K562 (cell line): ENCODE results near the gene NOMO2. TPM values are rescaled to one million over a fixed set of nuclear protein-coding genes. Genes with fewer than 3 reads are reported as not detected.
"Not testable (repeated sequence)": the region's sequence is repeated elsewhere in the genome, so short reads cannot be mapped to it uniquely, and the experiment has no call there.

Source experiments
- ATAC-seq: fragments of 200-7000 bp; cut with Tn5 transposase; 3 replicates; pipeline ENCODE4 v1.9.1; 2020; ENCODE audit warnings: moderate library complexity
- BruUV-seq: library from RNA; stranded (reverse); fragments of 400-500 nt; replicated peaks from 2 replicates; lab custom pipeline; 2021; lab: Mats Ljungman, UMichigan
- CTCF ChIA-PET: fragments of 300-600 bp; formaldehyde crosslinking; extraction: SDS; loops from one replicate; lab custom pipeline; 2021; ENCODE audit warnings: low intra/inter-chr PET ratio; lab: Yijun Ruan, JAX
- POLR2A ChIA-PET: fragments of 300-600, 350-650 bp; sonication (Branson Sonifier 250); formaldehyde crosslinking; extraction: SDS; loops from one replicate; lab custom pipeline; 2021; ENCODE audit warnings: antibody characterized with exemption, inconsistent platforms; lab: Yijun Ruan, JAX
- DNase-seq, 4 experiments: peaks; one replicate each; pipeline versions ENCODE4 v3.0.0 to v3.0.0-alpha.2; 2011 to 2018; ENCODE audit warnings: low spot score in 3 of 4, mixed read lengths in 3 of 4; ENCODE audit errors: extremely low read depth in 1 of 4
- FAIRE-seq: peaks from 2 replicates; lab custom pipeline; 2011; peaks lifted over from hg19 to GRCh38; lab: Jason Lieb, UNC
- H2AFZ ChIP-seq: 2 replicates; pipeline ENCODE4 v1.6.0; 2011; ENCODE audit warnings: low read depth, low read length, control low read depth, inconsistent platforms
- H3K27ac ChIP-seq: fragments of 200-600 bp; 3 replicates; pipeline ENCODE4 v1.8.0; 2011; ENCODE audit warnings: low read depth, mild to moderate bottlenecking, control low read depth, inconsistent platforms, low read length, moderate library complexity, mixed read lengths; ENCODE audit errors: extremely low read depth
- H3K27me3 ChIP-seq, 2 experiments: fragments of 300-600 bp in 1 of 2; 2 replicates in 1 of 2; 3 replicates in 1 of 2; pipeline versions ENCODE4 v1.6.0 to v1.8.0; 2011; ENCODE audit warnings: inconsistent platforms in 2 of 2, low read length in 2 of 2, mild to moderate bottlenecking in 1 of 2, mixed read lengths in 1 of 2, moderate library complexity in 1 of 2; ENCODE audit not compliant: control insufficient read depth in 2 of 2, insufficient read depth in 2 of 2
- H3K36me3 ChIP-seq: fragments of 300-600 bp; 3 replicates; pipeline ENCODE4 v1.8.0; 2011; ENCODE audit warnings: mild to moderate bottlenecking, low read length, inconsistent platforms; ENCODE audit not compliant: control insufficient read depth, insufficient read depth
- H3K4me1 ChIP-seq, 2 experiments: fragments of 200-600 bp in 1 of 2; replicated peaks in 1 of 2; 2 replicates in 1 of 2; 3 replicates in 1 of 2; pipeline versions ENCODE4 v1.5.1 to v1.8.0; 2011; ENCODE audit warnings: inconsistent platforms in 2 of 2, low read length in 2 of 2, mild to moderate bottlenecking in 1 of 2, mixed read lengths in 1 of 2, moderate library complexity in 1 of 2; ENCODE audit not compliant: control insufficient read depth in 2 of 2, insufficient read depth in 2 of 2
- H3K4me2 ChIP-seq: 2 replicates; pipeline ENCODE4 v1.6.1; 2011; ENCODE audit warnings: low read length, control low read depth, inconsistent platforms, mixed read lengths; ENCODE audit not compliant: insufficient read depth
- H3K4me3 ChIP-seq: fragments of 200-600 bp; sonication (generic), shearing (Covaris generic); 2 replicates; pipeline ENCODE4 v1.5.1; 2016; ENCODE audit warnings: control low read depth, inconsistent platforms
- H3K79me2 ChIP-seq: fragments of 200-600 bp; 3 replicates; pipeline ENCODE4 v1.8.0; 2011; ENCODE audit warnings: low read length, inconsistent platforms; ENCODE audit not compliant: control insufficient read depth, insufficient read depth
- H3K9ac ChIP-seq, 2 experiments: 2 replicates each; pipeline versions ENCODE4 v1.6.0 to v1.6.1; 2011; ENCODE audit warnings: low read depth in 2 of 2, low read length in 2 of 2, control low read depth in 1 of 2, inconsistent platforms in 1 of 2, mild to moderate bottlenecking in 1 of 2, mixed read lengths in 1 of 2; ENCODE audit not compliant: insufficient read depth in 1 of 2
- H3K9me1 ChIP-seq: one replicate; pipeline ENCODE4 v1.6.0; 2011; ENCODE audit warnings: inconsistent platforms, mild to moderate bottlenecking, low read length, moderate library complexity; ENCODE audit not compliant: control insufficient read depth, insufficient read depth
- H3K9me3 ChIP-seq: replicated peaks from 2 replicates; pipeline ENCODE4 v1.5.1; 2011; ENCODE audit warnings: low read depth, low read length, inconsistent platforms; ENCODE audit not compliant: control insufficient read depth, insufficient read depth
- H4K20me1 ChIP-seq: replicated peaks from 2 replicates; pipeline ENCODE4 v1.6.1; 2011; ENCODE audit warnings: low read length, inconsistent platforms, mixed read lengths; ENCODE audit not compliant: control insufficient read depth, insufficient read depth
- ZBTB40 ChIP-seq, 2 experiments: fragments of 450-650 bp in 1 of 2; sonication (generic) in 1 of 2; formaldehyde crosslinking in 1 of 2; IDR thresholded peaks; 2 replicates each; pipeline versions ENCODE4 v1.7.1 to v1.9.0; 2016 to 2022; ENCODE audit warnings: inconsistent platforms in 1 of 2, mild to moderate bottlenecking in 1 of 2, missing genetic modification reagents in 1 of 2
- WGBS: fragments of 100-300 bp; shearing (Covaris generic); methylation state at CpG from one replicate; pipeline ENCODE4 v1.1.6; 2016; ENCODE audit warnings: low coverage, mixed read lengths; ENCODE audit not compliant: insufficient coverage; ENCODE audit errors: missing lambda C conversion rate; 5-methylcytosine and 5-hydroxymethylcytosine counted together
- in situ Hi-C: fragments of 300-500 bp; cut with MboI; formaldehyde crosslinking; loops from 4 replicates; pipeline ENCODE4 v1.15.0; 2018; ENCODE audit warnings: inconsistent platforms, mixed read lengths
- intact Hi-C: fragments of 100-400 bp; cut with micrococcal nuclease; formaldehyde crosslinking; loops from 2 replicates; pipeline ENCODE4 v1.14.2; 2022
- polyA plus RNA-seq, 8 experiments: library from polyadenylated mRNA; depleted of rRNA in 4 of 8; stranded (reverse) in 5 of 8; unstranded in 3 of 8; fragments of >200 nt; fragmentation: Nextera tagmentation in 2 of 8; fragmentation: Illumina TruSeq in 1 of 8; extraction: Ambion mirVana in 2 of 8; extraction: Trizol in 1 of 8; gene quantifications; 2 replicates each; pipeline versions ENCODE4 v1.2.1 to v1.2.3, GENCODE V29; 2011 to 2014; ENCODE audit warnings: inconsistent platforms in 1 of 8, missing spikeins in 1 of 8
- total RNA-seq, 7 experiments: library from RNA; depleted of rRNA in 6 of 7; stranded (reverse); fragments of >200 nt in 6 of 7; fragmentation: Illumina TruSeq in 2 of 7; extraction: Trizol in 2 of 7; gene quantifications; 2 replicates each; pipeline versions ENCODE4 v1.2.1 to v1.2.3, GENCODE V29; 2011 to 2021; ENCODE audit warnings: low replicate concordance in 1 of 7

Gene NOMO2
- total and polyA plus RNA-seq, 9 of the 15 experiments (the other 6 are each of a cell fraction or from before 2014, with no cell fraction given): 25.2 to 82.2 (median 44.0) TPM

- intact Hi-C loops, H3K27ac ChIP-seq, CTCF ChIA-PET, ATAC-seq, H3K36me3 ChIP-seq, POLR2A ChIA-PET, in situ Hi-C loops, H2AFZ ChIP-seq, H3K4me1 ChIP-seq, H3K9me3 ChIP-seq, H3K79me2 ChIP-seq, DNase-seq, FAIRE-seq, H3K4me3 ChIP-seq, H3K4me2 ChIP-seq, H3K27me3 ChIP-seq, BruUV-seq, H3K9ac ChIP-seq, H4K20me1 ChIP-seq, H3K9me1 ChIP-seq: not testable (repeated sequence)
- WGBS: 0% methylated on average over 2 of the region's 7 CpGs
- TF ChIP-seq ZBTB40 (IDR thresholded peaks at IDR 0.05) (peak; percentile 65), ZBTB40 (CRISPR knock-in tag; IDR thresholded peaks at IDR 0.05) (peak; percentile 69)
Observed at GRCh38 chr16:18573887-18574286, 12.0 kb upstream of the NOMO2 start.

- H3K4me2 ChIP-seq, POLR2A ChIA-PET, H2AFZ ChIP-seq, FAIRE-seq, in situ Hi-C loops, H3K36me3 ChIP-seq, H3K9me3 ChIP-seq, intact Hi-C loops, H3K9ac ChIP-seq, H3K27ac ChIP-seq, H3K4me3 ChIP-seq, H3K9me1 ChIP-seq, BruUV-seq, ATAC-seq, H3K27me3 ChIP-seq, H3K79me2 ChIP-seq, H3K4me1 ChIP-seq, H4K20me1 ChIP-seq, CTCF ChIA-PET, DNase-seq: not testable (repeated sequence)
- 22% methylated on average over 6 of the region's 8 CpGs for WGBS
Observed at GRCh38 chr16:18572973-18573372, 11.1 kb upstream of the NOMO2 start.
